Endothelial cell (in vitro differentiated cells): Measurements from ENCODE around the gene ACSL6. TPM values are rescaled to one million over a fixed set of nuclear protein-coding genes. Genes with fewer than 3 reads are reported as not detected.

Experiments
- DNase-seq: peaks from one replicate; pipeline ENCODE4 v3.0.0; 2021; ENCODE audit warnings: low spot score
- H3K27ac Mint-ChIP-seq: one replicate; pipeline ENCODE4 v1.8.0; 2021; ENCODE audit warnings: mixed read lengths, inconsistent platforms; ENCODE audit not compliant: unreplicated experiment
- H3K27me3 Mint-ChIP-seq: one replicate; pipeline ENCODE4 v1.8.0; 2021; ENCODE audit warnings: mild to moderate bottlenecking, moderate library complexity, mixed read lengths, inconsistent platforms; ENCODE audit not compliant: unreplicated experiment
- H3K36me3 Mint-ChIP-seq: one replicate; pipeline ENCODE4 v1.8.0; 2021; ENCODE audit warnings: mild to moderate bottlenecking, low read depth, mixed read lengths, inconsistent platforms; ENCODE audit not compliant: unreplicated experiment
- H3K4me1 Mint-ChIP-seq: one replicate; pipeline ENCODE4 v1.8.0; 2021; ENCODE audit warnings: mild to moderate bottlenecking, mixed read lengths, inconsistent platforms; ENCODE audit not compliant: unreplicated experiment
- H3K4me3 Mint-ChIP-seq: one replicate; pipeline ENCODE4 v1.8.0; 2021; ENCODE audit warnings: mild to moderate bottlenecking, mixed read lengths, inconsistent platforms; ENCODE audit not compliant: unreplicated experiment
- H3K9me3 Mint-ChIP-seq: one replicate; pipeline ENCODE4 v1.8.0; 2021; ENCODE audit warnings: mixed read lengths, inconsistent platforms; ENCODE audit not compliant: unreplicated experiment
- CTCF ChIP-seq: fragments of 200-600 bp; sonication (generic); IDR thresholded peaks from one replicate; pipeline ENCODE4 v1.5.0; 2021; ENCODE audit warnings: antibody characterized with exemption; ENCODE audit not compliant: unreplicated experiment
- total RNA-seq: library from RNA; stranded (reverse); fragmentation: NEBNext Ultra II Directional; extraction: Animal tissue kit (Norgen Biotek cat#: 25700); gene quantifications from one replicate; pipeline ENCODE4 v1.2.1, GENCODE V29; 2021; ENCODE audit not compliant: unreplicated experiment

ACSL6 gene
- total RNA-seq, 1 donor from 2014 or later, result 0.80 TPM

GRCh38 chr5:132044207-132044606 lies 32.7 kb upstream of the ACSL6 start:
- DNase-seq, result no peak
- H3K4me3 Mint-ChIP-seq, result no peak overlapping the region
- TF ChIP-seq CTCF, result no peak
- H3K4me1 Mint-ChIP-seq, result no peaks in the 10 kb centered on the region
- H3K9me3 Mint-ChIP-seq, result no peaks in the 10 kb centered on the region
- no peaks in the 10 kb centered on the region for H3K36me3 Mint-ChIP-seq
- peaks cover 2% of the 10 kb centered on the region for H3K27me3 Mint-ChIP-seq
- H3K27ac Mint-ChIP-seq, result no peak overlapping the region

GRCh38 chr5:132037353-132037752 lies 25.9 kb upstream of the ACSL6 start:
- no peak for DNase-seq
- Mint-ChIP-seq H3K4me1 (no peaks in the 10 kb centered on the region), H3K27ac (no peak overlapping the region), H3K36me3 (no peaks in the 10 kb centered on the region), H3K27me3 (no peaks in the 10 kb centered on the region), H3K9me3 (no peaks in the 10 kb centered on the region), H3K4me3 (no peak overlapping the region)
- TF ChIP-seq CTCF, result no peak

DNA sequence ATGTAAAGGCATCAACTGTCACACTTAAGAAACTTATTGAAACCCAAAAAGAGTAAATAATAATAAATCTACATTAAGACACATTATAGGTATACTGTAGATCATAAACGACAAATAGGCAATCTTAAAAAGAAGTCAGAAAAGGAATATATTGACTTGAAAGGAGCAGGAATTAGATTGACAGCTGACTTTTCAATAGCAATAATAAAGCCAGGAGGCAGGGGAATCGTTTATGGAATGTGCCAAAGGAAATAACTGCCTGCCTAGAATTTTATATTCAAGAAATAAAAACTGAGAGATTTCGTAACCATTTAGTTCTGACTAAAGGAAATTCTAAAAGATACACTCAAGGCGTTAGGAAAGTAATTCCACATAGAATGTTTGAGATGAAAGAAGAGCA lies 21.7 kb upstream of the ACSL6 start:
- no peak for TF ChIP-seq CTCF
- Mint-ChIP-seq H3K4me1 (peaks cover 6% of the 10 kb centered on the region), H3K27me3 (peaks cover 2% of the 10 kb centered on the region), H3K27ac (no peak overlapping the region), H3K9me3 (no peaks in the 10 kb centered on the region), H3K4me3 (no peak overlapping the region), H3K36me3 (no peaks in the 10 kb centered on the region)
- DNase-seq, result no peak

GRCh38 chr5:132032196-132032595 lies 20.7 kb upstream of the ACSL6 start:
- Mint-ChIP-seq H3K4me3 (no peak overlapping the region), H3K4me1 (peaks cover 6% of the 10 kb centered on the region), H3K36me3 (no peaks in the 10 kb centered on the region), H3K27ac (no peak overlapping the region), H3K9me3 (no peaks in the 10 kb centered on the region), H3K27me3 (peaks cover 2% of the 10 kb centered on the region)
- no peak for TF ChIP-seq CTCF
- DNase-seq, result no peak

DNA sequence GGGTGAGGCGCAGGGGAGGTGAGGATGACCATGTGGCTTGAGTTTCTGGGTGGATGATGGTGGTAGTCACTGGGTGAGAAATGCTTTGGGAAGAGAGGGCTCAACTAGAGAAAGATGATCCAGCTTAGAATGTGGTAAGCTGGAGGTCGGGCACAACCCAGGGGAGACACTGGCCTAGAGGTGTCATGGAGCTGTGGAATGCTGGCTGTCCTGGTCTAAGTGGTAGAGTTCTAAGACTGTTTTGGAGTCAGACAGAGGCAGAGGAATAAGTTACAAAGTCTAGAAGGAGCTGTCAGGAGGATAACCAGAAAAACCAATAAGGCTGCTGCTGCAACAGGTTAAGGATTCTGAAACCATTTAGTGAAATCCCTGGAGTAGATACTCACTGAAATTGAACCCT lies 19.2 kb upstream of the ACSL6 start:
- Mint-ChIP-seq H3K9me3 (no peaks in the 10 kb centered on the region), H3K4me1 (peaks cover 6% of the 10 kb centered on the region)
- DNase-seq, result no peak

More for the DNA sequence above, 19.2 kb upstream of the ACSL6 start:
- TF ChIP-seq CTCF, result no peak
- Mint-ChIP-seq H3K36me3 (no peaks in the 10 kb centered on the region), H3K27me3 (peaks cover 2% of the 10 kb centered on the region), H3K4me3 (no peak overlapping the region), H3K27ac (no peak overlapping the region)
